OCI-LY3 (cell line): ENCODE data around the gene CMSS1.

ENCODE experiments used
- CTCF ChIP-seq: fragments of 200-600, 300-600 bp; sonication (generic); IDR thresholded peaks from 2 replicates; pipeline ENCODE4 v1.5.1; 2014; ENCODE audit warnings: antibody characterized with exemption, low read length, low read depth
- EZH2phosphoT487 ChIP-seq: fragments of 200-600 bp; shearing (Covaris generic); IDR thresholded peaks from 2 replicates; pipeline ENCODE4 v1.6.1; 2018; ENCODE audit warnings: antibody characterized with exemption, mixed run types, low read depth

GRCh38 chr3:99855900-99856299, 38.2 kb downstream of the CMSS1 start:
- TF ChIP-seq CTCF (no peak), EZH2phosphoT487 (no peak)
